Choroid plexus epithelial cell (primary cell): ENCODE results near the gene SPDYE1.
"Not testable (repeated sequence)": the region's sequence is repeated elsewhere in the genome, so short reads cannot be mapped to it uniquely, and the experiment has no call there.

Experiments used
- DNase-seq: peaks from one replicate; pipeline ENCODE4 v3.0.0-alpha.2; 2010; ENCODE audit warnings: low read depth
- H3K4me3 ChIP-seq: 2 replicates; pipeline ENCODE4 v1.5.1; 2011; ENCODE audit warnings: low read depth, mild to moderate bottlenecking, control low read depth, low read length, moderate library complexity
- TF ChIP-seq, protein P1 (sequence below): conservative IDR thresholded peaks from 2 replicates; pipeline ENCODE4 v1.5.1; 2011; ENCODE audit warnings: low read depth, mild to moderate bottlenecking, control low read depth, inconsistent platforms, low read length, moderate library complexity

SPDYE1 gene

DNA sequence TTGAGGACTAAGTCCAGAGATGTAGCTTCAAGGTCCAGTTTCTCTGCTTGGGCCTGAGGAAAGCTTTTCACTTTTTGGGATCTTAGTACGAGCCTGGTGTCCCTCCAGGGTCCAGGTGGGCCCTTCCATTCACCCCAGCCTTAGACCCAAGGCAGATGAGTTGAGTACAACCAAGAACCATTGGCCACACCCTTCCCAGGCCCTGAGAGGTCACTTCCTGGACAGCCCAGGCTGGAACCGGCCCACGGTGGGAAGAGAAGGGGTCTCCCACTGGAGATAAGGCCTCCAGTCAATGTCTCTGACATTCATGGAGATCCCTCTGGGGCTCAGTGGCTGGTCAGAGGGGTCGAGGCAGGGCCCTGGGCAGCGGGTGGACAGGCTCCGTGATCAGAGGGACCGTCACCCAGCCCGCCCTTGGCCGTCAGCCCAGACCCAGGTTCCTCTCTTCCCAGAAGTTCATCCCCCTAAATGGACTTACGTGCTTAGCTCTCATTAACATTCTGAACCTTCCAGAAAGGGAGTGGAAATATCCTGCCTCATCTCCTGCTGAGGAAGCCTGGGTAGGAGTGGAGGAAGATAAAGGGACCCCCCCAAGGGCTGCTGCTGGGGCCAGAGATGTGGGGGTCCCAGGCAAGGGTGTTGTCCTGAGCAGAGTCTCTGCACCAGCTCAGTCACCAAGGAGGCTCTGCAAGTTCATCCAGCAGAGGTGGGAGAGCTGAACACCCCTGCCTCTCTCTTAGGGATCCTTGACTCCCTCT lies 22.8 kb upstream of the SPDYE1 start:
- H3K4me3 ChIP-seq, DNase-seq: not testable (repeated sequence)

DNA sequence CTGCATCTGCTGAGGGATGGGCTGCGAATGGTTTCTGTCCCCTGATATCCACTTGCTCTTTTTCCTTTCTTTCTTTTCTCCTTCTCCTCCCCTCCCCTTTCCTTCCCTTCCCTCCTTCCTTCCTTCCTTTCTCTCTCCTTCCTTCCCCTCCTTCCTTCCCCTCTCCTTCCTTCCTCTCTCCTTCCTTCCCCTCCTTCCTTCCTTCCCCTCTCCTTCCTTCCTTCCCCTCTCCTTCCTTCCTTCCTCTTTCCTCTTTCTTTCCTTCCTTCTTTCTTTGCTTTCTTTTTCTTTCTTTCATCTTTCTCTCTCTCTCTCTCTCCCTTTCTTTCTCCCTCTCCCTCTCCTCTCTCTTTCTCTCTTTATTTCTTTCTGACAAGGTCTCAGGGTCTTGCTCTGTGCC lies 20.2 kb upstream of the SPDYE1 start:
- no peak overlapping the region for H3K4me3 ChIP-seq
- DNase-seq, result no peak
- TF ChIP-seq, protein P1, sequence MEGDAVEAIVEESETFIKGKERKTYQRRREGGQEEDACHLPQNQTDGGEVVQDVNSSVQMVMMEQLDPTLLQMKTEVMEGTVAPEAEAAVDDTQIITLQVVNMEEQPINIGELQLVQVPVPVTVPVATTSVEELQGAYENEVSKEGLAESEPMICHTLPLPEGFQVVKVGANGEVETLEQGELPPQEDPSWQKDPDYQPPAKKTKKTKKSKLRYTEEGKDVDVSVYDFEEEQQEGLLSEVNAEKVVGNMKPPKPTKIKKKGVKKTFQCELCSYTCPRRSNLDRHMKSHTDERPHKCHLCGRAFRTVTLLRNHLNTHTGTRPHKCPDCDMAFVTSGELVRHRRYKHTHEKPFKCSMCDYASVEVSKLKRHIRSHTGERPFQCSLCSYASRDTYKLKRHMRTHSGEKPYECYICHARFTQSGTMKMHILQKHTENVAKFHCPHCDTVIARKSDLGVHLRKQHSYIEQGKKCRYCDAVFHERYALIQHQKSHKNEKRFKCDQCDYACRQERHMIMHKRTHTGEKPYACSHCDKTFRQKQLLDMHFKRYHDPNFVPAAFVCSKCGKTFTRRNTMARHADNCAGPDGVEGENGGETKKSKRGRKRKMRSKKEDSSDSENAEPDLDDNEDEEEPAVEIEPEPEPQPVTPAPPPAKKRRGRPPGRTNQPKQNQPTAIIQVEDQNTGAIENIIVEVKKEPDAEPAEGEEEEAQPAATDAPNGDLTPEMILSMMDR, result no peak

DNA sequence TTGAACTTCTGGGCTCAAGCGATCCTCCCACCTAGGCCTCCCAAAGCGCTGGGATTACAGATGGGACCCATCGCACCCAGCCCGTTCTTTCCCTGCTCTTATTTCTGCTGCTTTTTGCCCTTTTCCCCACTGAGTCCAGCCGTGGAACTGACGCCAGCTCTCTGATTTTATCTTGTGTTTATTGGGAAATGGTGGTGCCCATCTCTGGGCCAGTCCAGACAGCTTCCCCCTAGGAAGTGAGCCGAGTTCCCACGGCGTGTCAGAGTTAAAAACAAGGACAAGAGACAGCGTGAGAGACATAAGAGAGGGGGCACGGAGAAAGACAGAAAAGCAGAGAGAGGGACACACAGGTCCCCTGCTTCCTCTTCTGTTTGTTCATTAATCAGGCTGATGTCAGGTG lies 19.6 kb upstream of the SPDYE1 start:
- not testable (repeated sequence) for DNase-seq, H3K4me3 ChIP-seq

DNA sequence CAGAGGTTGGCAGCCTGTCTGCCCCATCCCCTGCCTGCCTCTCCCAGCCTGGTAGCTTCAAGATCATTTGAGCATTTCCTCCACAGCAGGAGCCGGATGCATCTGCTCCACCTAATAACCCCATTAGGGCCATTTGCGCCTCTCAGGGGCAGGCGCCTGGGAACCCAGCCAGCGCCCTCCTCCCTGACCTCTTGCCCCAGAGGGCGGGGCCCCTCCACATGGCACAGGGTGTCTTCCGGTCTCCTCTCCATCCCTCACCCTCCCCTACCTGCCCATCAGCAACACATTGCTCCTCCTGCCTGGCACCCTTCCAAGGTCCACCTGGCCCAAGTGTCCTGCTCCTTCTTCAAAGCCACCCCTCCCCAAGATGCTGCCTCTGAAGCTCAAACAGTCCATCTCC lies 14.8 kb upstream of the SPDYE1 start:
- DNase-seq, result not testable (repeated sequence)

DNA sequence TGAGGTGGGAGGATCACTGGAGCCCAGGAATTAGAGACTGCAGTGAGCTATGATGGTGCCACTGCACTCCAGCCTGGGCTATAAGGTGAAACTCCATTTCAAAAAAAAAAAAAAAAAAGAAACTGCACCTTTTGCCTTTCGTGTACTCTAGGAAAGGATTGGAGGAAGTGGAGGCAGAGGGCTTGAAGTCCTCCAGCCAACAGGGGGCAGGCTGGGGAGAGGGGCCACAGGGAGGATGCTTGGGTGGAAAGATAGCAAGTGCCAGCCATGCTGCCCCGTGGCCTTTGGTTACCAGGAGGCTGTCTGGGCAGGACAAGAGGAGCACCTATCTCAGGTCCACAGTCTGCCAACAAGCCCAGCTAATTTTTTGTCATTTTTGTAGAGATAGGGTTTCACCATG lies 14.0 kb upstream of the SPDYE1 start:
- DNase-seq, H3K4me3 ChIP-seq: not testable (repeated sequence)

More for the DNA sequence above, 14.8 kb upstream of the SPDYE1 start:
- not testable (repeated sequence) for H3K4me3 ChIP-seq

DNA sequence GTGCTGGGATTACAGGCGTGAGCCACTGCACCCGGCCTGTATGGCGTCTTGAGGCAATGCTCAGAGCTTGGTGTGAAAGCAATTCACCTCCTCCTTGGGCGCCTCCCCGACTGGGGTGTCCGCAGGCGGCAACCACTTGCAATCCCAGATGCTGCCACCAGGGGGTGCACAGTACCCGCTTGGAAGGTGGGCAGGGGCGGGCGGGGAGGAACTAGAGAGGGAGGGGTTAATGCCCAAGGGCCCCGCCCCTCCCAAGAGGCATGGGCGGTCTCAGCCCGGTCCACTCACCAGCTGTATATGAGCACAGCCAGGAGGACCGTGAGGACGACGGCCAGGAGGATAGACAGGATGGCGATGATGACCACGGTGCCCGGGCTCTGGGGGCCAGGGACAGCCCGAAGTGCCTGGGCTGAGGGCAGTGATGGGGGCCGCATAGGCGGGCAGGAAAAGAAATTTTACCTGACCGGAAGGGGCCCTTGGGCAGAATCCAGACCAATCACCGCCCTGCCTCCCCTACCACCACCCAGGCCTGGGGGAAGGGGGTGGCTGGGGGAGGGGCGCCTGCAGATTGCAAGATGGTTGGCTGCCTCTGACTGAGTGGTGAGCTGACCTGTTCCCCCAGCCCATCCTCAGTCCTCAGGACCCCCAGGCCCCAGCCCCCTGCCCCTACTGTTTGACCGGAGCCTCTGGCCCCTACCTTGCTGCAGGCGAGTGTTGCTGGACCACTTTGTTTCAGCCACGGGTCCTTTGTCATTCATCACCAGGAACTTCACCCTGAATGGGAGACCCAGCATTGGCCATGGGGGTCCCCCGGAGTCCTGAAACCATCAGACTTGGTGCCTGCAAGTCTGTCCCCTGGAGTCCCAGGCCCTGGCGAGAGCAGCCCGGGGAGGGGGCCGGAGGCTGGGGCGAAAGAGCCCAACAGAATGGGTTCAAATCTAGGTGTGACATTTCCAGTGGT lies 11.5 kb upstream of the SPDYE1 start:
- DNase-seq, result peak; percentile 75
- TF ChIP-seq, protein P1, result peak; percentile 61
- not testable (repeated sequence) for H3K4me3 ChIP-seq

DNA sequence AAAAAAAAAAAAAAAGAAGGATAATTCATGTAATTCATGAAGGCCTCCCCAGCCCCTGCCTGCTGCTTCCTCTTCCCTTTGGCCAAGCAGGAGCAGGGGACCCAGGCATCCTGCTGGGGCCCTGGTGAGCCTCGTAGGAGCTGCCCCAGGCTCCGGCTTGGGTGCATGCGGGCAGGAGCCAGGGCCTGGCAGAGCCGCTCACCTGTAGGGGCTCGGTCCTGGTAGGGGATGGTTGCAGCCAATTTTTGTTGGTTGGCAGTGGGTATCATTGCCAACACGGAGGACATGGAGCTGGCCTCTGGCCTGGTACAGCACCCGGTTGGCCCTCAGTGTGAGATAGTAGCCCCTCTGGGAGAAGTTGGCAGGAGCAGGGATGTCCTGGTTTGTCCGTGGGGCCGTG lies 10.2 kb upstream of the SPDYE1 start:
- H3K4me3 ChIP-seq, DNase-seq: not testable (repeated sequence)

DNA sequence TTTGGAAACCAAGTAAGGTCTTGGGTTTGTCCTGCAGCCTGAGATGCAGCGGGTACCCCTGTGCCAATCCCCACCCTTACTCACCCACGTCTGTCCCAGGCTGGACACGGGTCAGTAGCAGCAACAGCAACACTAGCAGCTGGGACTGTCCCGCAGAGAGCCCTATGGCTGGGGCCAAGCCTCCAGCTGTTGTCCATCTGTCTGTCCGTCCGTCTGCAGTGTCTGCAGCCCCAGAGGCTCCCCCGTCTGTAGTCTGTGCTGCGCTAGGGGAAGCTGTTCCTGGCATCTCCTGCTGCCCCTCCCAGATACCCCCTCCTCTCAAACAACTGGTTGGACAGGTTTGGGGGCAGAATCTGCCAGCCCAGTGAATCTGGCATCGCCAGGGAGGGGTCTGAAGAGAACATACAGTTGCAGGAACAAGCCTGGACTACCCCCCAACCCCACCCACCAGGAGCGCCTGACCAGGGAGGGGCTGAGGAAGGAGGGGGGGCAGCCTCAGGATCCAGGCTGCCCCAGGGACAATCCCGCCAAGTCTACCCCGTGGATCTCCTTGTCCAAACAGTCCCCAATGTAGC lies 7.6 kb upstream of the SPDYE1 start:
- not testable (repeated sequence) for H3K4me3 ChIP-seq, DNase-seq

DNA sequence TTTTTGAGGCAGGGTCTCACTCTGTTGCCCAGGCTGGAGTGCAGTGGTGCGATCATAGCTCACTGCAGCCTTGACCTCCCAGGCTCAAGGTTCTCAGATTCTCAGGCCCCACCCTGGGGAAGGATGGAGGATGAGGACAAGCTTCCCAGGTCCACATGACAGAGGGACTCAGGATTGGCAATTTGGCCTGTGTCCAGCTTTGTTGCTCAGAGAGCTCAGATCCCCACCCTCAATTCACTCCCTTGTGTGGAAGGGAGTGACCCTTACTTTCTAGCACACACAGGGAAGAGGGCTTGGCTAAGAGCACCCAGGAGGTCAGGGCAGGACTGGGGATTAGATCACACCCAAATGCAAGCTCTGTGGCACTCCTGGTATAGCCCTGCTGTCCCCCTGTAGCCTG lies 6.9 kb upstream of the SPDYE1 start:
- H3K4me3 ChIP-seq, DNase-seq: not testable (repeated sequence)

DNA sequence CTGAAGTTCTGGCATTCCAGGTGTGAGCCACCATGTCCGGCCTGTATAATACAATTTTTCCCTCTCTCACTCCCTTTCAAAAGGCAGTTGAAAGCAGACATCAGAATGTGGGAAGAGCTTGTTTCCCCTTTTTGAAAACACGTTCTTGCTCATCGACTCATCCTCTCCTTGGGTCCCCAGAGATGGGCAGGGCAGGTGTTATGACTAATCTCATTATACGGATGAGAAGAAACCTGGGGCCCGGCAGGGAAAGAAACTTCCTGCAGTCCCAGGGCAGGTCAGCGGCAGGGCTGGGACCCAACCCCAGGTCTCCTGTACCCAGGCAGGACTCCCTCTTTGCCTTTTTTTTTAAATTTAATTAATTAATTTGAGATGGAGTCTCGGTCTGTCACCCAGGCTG lies 4.8 kb upstream of the SPDYE1 start:
- peak; percentile 14 for DNase-seq
- not testable (repeated sequence) for H3K4me3 ChIP-seq

DNA sequence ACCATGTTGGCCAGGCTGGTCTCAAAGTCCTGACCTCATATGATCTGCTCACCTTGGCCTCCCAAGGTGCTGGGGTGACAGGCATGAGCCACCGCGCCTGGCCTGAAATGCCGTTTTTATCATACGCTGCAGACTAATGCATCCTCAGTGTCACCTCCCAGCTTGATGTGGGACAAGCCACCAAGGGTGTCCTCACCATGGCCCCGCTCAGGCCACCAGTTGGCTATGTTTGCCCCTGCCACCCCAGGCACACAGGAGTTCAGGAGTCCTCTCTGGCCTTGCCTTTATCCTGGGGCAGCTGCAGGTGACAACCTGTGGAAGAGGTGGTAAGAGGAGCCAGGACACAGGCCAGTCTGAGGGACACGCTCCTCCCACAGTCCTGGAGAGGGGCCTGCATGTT lies 3.0 kb upstream of the SPDYE1 start:
- not testable (repeated sequence) for DNase-seq, H3K4me3 ChIP-seq

DNA sequence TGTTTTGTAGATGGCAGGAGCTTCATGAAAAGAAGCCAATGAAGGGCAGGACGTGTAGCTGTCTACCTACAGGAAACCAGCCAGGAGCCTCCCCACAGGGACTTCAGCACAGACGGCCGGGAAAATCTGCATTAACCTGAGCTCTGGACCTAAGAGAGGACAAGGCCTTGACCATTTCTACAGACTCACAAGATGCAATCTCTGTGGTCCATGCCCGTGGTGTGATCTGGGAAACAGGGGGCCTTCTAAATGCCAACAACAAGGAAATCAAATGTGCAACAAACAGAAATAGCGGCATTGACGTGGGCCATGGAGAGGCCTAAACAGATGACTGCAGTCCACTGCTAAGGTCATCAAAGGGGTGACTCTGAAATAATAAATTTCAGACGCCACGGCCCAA lies 14.4 kb downstream of the SPDYE1 start:
- not testable (repeated sequence) for H3K4me3 ChIP-seq, DNase-seq

DNA sequence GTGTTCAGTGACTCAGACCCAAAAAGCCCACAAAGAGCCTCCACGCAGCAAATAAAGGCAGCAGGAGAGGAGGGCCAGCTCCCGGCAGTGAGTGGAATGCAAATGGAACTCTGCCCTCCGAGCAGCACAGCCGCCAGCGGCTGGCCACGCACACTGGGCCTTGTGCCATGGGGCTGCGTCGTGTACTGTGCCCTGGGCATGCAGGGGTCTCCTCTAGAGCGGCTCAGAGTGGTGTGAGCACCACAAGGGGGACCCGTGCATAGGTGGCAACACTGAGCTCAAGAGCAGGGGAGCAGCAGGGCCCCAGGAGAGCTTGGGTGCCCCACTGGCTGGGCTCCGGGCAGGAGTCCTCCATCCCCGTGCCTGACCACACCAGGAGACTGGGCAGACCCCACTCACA lies 17.4 kb downstream of the SPDYE1 start:
- H3K4me3 ChIP-seq, DNase-seq: not testable (repeated sequence)
